Measurements from ENCODE around the gene CYB561D2.

Gene CYB561D2

GRCh38 chr3:50320853-50321335 lies 29.8 kb upstream of the CYB561D2 start:
- Histone ChIP-seq H3K4me1 (ENCODE audit: insufficient read depth, low read length, severe bottlenecking) (peaks cover 53% of the 10 kb centered on the region), H2AFZ (ENCODE audit: low read length) (no peak overlapping the region; the same call in 1 of the 2 replicates), H3K27me3 (ENCODE audit: insufficient read depth, low read length) (no peaks in the 10 kb centered on the region), H3K4me2 (ENCODE audit: low read length) (peak overlapping the region; percentile 90), H3K9ac (ENCODE audit: low read length) (peak overlapping the region; percentile 76), H3F3A (ENCODE audit: insufficient read depth, low read length) (no peaks in the 10 kb centered on the region), H3K79me2 (ENCODE audit: insufficient read depth, low read length) (no peaks in the 10 kb centered on the region), H3K4me3 (ENCODE audit: low read depth, low read length, poor library complexity, severe bottlenecking) (peak overlapping the region; percentile 84), H3K36me3 (ENCODE audit: insufficient read depth, low read length) (peaks cover 6% of the 10 kb centered on the region; the same call in 1 of the 2 replicates), H3K9me3 (ENCODE audit: low read length) (no peaks in the 10 kb centered on the region), H3K27ac (ENCODE audit: low read depth, low read length, poor library complexity, severe bottlenecking) (no peak overlapping the region), H4K20me1 (ENCODE audit: insufficient read depth, low read length) (no peaks in the 10 kb centered on the region), H3K9me2 (ENCODE audit: low read depth, low read length) (no peaks in the 10 kb centered on the region)
- no peak for TF ChIP-seq CTCF (IDR thresholded peaks at IDR 0.05; ENCODE audit: low read length)
- no peak for TF ChIP-seq EZH2 (IDR thresholded peaks at IDR 0.05; ENCODE audit: borderline replicate concordance, low read length)

GRCh38 chr3:50321336-50322114 lies 29.1 kb upstream of the CYB561D2 start:
- Histone ChIP-seq H3K9me2 (ENCODE audit: low read depth, low read length) (no peaks in the 10 kb centered on the region), H3K4me3 (ENCODE audit: low read depth, low read length, poor library complexity, severe bottlenecking) (peak overlapping the region; percentile 84), H3K27me3 (ENCODE audit: insufficient read depth, low read length) (no peaks in the 10 kb centered on the region), H3F3A (ENCODE audit: insufficient read depth, low read length) (no peaks in the 10 kb centered on the region), H3K4me2 (ENCODE audit: low read length) (peak overlapping the region; percentile 90), H4K20me1 (ENCODE audit: insufficient read depth, low read length) (no peaks in the 10 kb centered on the region), H3K36me3 (ENCODE audit: insufficient read depth, low read length) (peaks cover 10% of the 10 kb centered on the region; the same call in 1 of the 2 replicates), H2AFZ (ENCODE audit: low read length) (no peak overlapping the region; the same call in 1 of the 2 replicates), H3K4me1 (ENCODE audit: insufficient read depth, low read length, severe bottlenecking) (peaks cover 49% of the 10 kb centered on the region), H3K9ac (ENCODE audit: low read length) (peak overlapping the region; percentile 76), H3K9me3 (ENCODE audit: low read length) (no peaks in the 10 kb centered on the region), H3K27ac (ENCODE audit: low read depth, low read length, poor library complexity, severe bottlenecking) (peak overlapping the region; percentile 64), H3K79me2 (ENCODE audit: insufficient read depth, low read length) (no peaks in the 10 kb centered on the region)
- TF ChIP-seq EZH2 (IDR thresholded peaks at IDR 0.05; ENCODE audit: borderline replicate concordance, low read length) (no peak), CTCF (IDR thresholded peaks at IDR 0.05; ENCODE audit: low read length) (peak; percentile 68)

GRCh38 chr3:50322115-50322385 lies 28.6 kb upstream of the CYB561D2 start:
- Histone ChIP-seq H3K4me2 (ENCODE audit: low read length) (peak overlapping the region; percentile 90), H3K4me1 (ENCODE audit: insufficient read depth, low read length, severe bottlenecking) (peaks cover 48% of the 10 kb centered on the region), H3K4me3 (ENCODE audit: low read depth, low read length, poor library complexity, severe bottlenecking) (peak overlapping the region; percentile 84), H3K9me2 (ENCODE audit: low read depth, low read length) (no peaks in the 10 kb centered on the region), H3K79me2 (ENCODE audit: insufficient read depth, low read length) (no peaks in the 10 kb centered on the region), H3K27ac (ENCODE audit: low read depth, low read length, poor library complexity, severe bottlenecking) (peak overlapping the region; percentile 3), H2AFZ (ENCODE audit: low read length) (no peak overlapping the region), H4K20me1 (ENCODE audit: insufficient read depth, low read length) (no peaks in the 10 kb centered on the region), H3K36me3 (ENCODE audit: insufficient read depth, low read length) (peaks cover 10% of the 10 kb centered on the region; the same call in 1 of the 2 replicates), H3F3A (ENCODE audit: insufficient read depth, low read length) (no peaks in the 10 kb centered on the region), H3K9me3 (ENCODE audit: low read length) (no peaks in the 10 kb centered on the region), H3K9ac (ENCODE audit: low read length) (peak overlapping the region; percentile 48; the same call in 1 of the 2 replicates), H3K27me3 (ENCODE audit: insufficient read depth, low read length) (no peaks in the 10 kb centered on the region)
- TF ChIP-seq EZH2 (IDR thresholded peaks at IDR 0.05; ENCODE audit: borderline replicate concordance, low read length), result no peak
- no peak for TF ChIP-seq CTCF (IDR thresholded peaks at IDR 0.05; ENCODE audit: low read length)
